GM18873 (cell line): Measurements from ENCODE around the gene ANKRD40.

Experiments used
- ATAC-seq: cut with Tn5 transposase; IDR thresholded peaks from one replicate; pipeline ENCODE4 v1.9.1; 2021; ENCODE audit warnings: mild to moderate bottlenecking, moderate library complexity, moderate number of reproducible peaks; ENCODE audit not compliant: unreplicated experiment, low FRiP score

ANKRD40 gene

DNA sequence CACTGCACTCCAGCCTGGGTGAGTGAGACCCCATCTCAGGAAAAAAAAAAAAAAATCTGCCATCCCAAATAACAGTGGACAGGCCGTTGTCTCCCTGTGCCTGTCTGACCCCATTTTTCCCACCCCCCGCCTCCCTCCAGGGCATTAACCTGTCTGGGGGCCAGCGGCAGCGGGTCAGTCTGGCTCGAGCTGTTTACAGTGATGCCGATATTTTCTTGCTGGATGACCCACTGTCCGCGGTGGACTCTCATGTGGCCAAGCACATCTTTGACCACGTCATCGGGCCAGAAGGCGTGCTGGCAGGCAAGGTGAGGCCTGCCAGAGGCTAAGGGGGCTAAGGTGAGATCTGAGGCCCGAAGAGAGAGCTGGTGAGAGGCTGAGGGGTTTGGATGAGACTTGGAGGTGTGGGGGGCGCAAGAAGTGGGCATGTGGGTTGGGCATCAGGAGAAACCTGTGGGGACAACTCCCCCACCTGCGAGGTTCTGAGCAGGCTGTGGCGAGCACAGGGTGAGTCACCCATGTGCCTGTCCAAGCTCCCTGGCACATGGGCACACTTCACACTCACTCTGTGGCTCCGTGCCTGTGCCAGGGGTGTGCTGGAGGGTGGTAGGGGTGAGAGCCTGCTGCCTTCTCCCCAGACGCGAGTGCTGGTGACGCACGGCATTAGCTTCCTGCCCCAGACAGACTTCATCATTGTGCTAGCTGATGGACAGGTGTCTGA lies 34.7 kb downstream of the ANKRD40 start:
- ATAC-seq = no peak

DNA sequence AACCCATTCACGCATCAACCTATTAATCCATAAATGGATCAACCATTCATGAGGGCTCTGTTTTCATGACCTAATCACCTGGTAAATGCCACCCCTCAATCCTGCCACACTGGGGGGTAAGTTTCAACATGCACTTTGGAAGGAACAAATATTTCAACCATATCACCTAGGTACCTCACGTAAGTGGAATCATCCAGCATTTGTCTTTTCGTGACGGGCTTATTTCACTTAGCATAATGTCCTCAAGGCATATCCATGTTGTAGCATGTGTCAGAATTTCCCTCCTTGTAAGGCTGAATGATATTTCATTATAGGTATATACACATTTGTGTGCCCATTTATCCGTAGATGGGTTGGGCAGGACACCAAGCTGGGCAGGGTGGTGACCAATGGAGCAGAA lies 35.6 kb downstream of the ANKRD40 start:
- no peak for ATAC-seq

DNA sequence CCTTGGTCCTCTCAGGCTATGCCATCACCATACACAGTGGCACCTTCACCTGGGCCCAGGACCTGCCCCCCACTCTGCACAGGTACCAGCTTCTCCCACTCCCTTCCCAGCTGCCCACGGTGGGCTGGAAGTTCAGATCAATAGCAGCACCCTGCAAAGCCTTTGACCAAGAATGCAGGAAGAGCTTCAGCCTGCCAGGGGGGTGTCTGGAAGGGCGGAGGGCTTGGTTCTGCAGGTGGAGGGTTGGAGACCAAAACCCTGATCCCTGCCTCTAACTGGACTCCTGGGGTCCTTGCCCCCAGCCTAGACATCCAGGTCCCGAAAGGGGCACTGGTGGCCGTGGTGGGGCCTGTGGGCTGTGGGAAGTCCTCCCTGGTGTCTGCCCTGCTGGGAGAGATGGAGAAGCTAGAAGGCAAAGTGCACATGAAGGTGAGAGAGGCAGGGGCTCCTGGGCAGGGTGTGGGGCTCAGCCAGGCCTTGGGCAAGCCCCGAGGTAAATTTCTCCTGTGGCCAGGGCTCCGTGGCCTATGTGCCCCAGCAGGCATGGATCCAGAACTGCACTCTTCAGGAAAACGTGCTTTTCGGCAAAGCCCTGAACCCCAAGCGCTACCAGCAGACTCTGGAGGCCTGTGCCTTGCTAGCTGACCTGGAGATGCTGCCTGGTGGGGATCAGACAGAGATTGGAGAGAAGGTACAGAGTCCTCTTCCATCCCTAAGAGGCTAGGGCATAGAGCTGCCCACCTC lies 38.7 kb downstream of the ANKRD40 start:
- no peak for ATAC-seq

DNA sequence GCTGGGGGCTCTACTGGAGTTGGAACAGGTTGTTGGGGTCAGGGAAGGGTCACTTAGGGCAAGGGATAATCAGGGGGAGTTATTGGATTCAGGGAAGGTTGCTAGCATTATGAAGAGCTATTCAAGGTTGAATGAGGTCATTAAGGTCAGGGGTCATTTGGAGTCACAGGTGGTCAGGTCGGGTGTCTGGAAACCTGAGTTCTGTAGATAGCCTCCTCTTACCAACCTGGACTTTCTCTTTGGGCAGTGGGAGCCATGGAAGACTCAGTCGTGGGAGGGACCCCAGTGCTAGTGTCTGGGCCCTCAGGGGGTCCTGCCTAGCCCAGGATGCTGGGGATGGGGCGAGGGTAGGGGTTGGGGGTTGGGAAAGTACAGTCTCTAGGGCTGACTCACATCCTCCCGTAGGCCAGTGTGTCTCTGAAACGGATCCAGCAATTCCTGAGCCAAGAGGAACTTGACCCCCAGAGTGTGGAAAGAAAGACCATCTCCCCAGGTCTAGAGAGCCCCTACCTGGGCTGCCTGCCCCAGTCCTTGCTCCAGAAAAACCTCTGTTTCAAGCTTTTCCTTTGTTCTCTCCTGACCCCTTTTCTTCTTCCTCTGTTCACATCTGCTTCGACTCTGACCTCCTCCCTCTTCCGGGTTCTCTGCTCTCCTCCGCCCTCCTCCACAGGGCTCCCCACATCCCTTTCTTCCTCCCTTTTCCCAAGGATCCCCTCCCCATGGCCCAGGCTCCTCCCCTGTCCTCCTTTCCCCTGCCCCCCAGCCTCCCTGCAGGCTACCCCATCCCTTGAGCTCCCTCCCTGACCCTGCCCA lies 39.5 kb downstream of the ANKRD40 start:
- ATAC-seq = no peak

DNA sequence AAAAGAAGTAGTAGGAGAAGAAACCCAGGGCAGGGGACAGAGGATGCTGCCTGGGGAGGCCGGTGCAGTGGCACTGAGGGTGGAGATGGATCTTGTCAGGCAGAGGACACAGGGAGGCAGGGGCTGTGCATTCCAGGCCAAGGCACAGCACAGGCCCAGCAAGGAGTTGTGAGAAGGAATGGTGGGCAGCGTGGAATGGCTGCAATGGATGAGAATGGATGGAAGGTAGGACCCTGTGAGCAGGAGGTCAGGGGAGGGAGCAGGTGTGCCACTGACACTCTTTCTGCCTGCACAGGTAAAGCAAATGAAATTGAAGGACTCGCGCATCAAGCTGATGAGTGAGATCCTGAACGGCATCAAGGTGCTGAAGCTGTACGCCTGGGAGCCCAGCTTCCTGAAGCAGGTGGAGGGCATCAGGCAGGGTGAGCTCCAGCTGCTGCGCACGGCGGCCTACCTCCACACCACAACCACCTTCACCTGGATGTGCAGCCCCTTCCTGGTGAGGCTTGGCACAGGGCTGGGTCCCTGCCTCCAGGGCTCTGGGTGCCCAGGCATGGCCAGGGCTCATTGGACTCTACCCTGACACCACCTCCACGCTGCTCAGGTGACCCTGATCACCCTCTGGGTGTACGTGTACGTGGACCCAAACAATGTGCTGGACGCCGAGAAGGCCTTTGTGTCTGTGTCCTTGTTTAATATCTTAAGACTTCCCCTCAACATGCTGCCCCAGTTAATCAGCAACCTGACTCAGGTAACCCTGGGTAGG lies 40.3 kb downstream of the ANKRD40 start:
- no peak for ATAC-seq

DNA sequence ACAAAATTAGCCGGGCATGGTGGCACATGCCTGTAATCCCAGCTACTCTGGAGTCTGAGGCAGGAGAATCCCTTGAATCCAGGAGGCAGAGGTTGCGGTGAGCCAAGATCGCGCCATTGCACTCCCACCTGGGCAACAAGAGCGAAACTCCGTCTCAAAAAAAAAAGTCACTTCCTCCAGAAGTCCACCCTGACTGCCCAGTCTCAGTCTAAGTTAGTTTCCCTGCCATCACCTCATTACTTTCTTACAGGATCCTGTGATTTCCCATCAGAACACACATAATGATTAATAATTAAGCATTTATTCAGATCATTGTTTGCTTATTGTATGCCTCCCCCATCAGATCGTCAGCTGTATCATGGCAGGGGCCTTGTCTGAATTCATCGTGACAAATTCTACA lies 41.4 kb downstream of the ANKRD40 start:
- ATAC-seq = no peak

DNA sequence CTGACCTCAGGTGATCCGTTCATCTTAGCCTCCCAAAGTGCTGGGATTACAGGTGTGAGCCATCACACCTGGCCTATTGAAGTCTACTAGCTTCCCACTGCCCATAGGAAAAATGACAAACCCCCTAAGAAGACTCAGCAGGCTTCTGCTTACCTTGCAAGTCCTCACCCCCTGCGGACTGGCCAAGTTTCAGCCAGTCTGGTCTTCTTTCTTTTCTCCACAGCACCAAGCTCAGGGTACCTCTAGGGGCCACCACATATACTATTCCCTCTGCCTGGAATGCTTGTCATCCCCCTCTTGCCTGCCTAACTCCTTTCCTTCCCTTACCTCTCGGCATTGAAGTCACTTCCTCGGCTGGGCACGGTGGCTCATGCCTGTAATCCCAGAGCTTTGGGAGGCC lies 41.9 kb downstream of the ANKRD40 start:
- ATAC-seq = no peak

DNA sequence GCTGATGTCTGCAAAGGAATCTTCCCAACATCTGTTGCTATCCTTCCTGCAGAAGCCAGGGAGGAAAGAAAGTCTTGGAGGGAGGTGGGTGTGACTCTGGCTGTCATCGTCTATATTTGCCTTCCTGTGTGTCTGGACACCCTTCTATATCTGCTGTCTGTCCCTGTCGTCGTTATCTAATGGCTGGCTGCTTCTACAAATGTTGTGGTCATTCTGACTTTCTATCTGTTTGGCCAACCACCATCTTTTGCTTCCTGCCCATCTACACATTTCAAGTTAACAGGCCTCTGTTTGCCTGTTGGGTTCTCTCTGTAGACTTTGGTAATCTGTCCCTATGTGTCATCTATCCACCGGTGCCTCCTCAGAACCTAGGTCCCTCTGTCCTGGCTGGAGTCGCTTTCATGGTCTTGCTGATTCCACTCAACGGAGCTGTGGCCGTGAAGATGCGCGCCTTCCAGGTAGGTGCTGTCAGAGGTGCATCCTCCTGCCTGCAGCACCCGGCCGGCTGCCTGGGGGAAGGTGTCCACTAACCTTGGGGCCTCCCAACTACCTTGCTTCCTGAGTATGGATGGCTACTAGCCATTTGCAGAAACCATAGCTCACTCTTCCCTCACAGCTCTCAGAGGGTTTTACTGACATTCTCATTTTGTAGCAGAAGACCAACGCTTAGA lies 42.8 kb downstream of the ANKRD40 start:
- no peak for ATAC-seq

DNA sequence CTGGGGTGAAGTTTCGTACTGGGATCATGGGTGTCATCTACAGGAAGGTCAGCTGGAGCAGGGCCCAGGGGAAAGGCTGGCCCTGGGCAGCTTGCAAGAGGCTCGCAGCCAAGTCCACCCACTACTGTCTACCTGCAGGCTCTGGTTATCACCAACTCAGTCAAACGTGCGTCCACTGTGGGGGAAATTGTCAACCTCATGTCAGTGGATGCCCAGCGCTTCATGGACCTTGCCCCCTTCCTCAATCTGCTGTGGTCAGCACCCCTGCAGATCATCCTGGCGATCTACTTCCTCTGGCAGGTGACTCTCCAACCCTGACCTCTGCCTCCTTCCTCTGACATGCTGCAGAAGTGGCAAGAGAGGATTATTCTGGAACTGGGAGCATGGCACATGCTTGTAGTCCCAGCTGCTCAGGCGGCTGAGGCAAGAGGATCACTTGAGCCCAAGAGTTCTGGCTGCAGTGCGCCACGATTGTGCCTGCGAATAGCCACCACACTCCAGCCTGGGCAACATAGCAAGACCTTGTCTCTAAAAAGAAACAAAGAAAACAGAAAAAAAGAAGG lies 43.8 kb downstream of the ANKRD40 start:
- ATAC-seq = no peak

DNA sequence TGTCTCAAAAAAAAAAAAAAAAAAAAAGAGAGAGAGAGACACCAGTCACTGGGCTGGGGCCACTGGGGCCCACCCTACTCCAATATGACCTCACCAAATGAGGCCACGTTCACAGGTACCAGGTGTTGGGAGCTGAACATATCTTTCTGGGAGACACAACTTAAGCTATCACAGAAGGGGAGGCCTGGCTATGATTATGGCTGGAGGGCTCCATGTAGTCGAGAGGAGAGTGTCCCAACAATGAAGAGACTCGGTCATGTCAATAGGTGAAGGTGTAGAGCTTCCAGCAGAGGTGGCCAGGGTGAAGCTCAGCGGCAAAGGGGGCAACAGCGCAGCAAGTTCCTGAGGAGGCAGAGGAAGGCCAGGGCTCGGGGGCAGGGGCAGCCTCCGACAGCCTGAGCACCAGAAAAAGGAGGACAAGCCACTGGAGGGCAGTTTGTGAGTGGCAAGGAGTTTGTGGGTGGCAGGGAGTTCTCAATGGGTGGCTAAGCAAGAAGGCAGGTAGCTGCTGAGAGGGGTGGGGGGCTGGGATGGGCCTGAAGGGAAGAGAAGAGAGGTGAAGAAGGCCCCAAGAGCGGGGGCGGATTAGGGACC lies 45.0 kb downstream of the ANKRD40 start:
- no peak for ATAC-seq

DNA sequence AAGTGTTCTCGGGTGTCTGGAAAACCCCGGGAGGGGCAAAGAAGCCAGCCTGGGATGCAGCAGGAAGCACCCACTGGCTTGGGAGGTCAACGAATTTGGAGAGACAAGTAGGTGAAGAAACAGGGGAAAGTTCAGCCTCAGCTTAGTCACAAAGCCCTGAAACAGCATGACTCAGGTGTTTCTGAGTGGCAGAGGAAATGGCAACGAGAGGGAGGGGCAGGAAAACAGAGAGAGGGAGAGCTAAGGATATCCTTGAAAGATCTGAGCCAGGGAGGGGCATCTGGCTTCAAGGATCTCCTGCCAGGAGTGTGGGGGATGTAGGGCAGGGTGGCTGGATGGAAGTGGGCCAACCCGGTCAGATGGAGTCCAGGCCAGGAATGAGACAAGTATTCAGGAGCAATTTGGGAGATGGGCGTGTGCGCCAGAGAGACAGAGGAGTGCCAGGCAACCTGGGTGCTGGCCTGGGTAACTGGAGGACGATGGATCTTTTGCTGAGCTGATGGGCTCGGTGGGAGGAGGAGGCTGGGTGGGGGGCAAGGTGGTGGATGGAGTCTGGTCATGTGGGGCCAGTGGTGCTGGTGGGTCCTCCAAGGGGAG lies 45.8 kb downstream of the ANKRD40 start:
- no peak for ATAC-seq

DNA sequence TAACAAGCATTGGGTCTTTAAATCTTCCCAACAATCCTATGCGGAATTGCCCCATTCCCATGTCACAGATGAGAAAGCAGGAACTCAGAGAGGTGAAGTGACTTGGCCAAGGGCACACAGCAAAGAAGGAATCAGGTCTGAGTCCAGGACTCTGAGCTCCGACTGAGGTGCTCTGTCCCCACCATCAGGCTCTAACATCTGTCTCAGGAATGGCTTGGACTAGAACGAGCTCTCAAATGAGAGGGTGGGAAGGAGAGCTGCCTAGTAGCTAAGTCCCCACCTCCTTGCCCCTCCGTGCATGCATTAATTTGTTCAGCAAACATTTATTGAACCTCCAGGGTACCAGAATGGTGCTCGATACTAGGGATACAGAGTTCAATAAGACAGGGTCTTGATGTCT lies 46.4 kb downstream of the ANKRD40 start:
- ATAC-seq = no peak

DNA sequence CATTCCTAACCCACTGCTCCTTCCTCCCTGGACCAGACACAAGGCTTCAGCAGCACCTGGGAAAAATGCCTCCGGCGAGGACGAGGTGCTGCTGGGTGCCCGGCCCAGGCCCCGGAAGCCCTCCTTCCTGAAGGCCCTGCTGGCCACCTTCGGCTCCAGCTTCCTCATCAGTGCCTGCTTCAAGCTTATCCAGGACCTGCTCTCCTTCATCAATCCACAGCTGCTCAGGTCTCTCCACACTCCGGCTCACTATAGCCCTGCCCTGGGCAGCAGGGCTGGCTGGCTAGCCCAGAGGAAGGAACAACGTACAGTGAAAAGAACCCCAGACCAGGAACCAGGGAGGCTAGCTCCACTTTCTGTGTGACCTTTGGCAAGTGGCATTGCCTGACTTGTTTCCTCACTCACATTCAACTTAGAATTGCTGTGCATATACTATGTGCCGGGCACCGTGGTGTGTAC lies 46.8 kb downstream of the ANKRD40 start:
- ATAC-seq = no peak

DNA sequence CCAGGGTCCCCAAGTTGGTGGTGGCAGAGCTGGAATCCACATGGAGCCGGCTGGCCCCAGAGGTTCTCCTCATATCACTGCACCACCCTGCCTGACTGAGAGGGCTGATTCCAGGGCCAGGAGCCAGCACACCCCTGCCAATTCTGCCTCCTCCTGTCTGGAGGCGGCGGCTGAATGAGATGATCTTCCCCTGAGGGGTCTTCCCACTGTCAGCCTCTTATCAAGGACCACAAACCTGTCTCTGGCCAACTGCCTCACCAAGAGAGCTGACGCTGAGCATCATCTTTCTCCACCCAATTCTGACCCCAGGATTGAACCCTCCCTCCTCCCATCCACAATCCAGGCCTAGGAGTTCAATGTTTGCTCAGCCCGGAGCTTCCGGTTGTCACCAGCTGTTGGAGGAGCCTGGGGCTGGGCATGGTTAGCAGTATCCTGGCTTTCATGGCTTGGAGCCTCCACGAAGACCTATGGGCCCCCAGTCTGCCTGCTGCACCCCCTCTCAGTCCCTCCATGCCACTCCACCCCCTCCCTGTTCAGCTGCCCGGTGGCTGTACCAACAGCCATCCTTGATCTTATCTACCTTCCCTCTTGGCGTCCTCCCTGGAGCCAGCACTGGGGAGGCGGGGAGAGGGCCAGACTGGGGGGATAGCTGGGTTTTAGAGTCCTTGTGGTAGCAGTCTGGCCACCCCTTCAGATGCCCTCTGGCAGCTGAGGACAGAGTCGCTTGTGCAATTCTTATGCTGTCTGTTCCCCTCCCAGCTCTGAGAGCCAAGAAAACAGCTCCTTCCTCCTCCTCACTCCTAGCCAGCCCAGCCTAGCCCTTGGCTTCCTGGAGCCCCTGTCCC lies 47.5 kb downstream of the ANKRD40 start:
- ATAC-seq = no peak

DNA sequence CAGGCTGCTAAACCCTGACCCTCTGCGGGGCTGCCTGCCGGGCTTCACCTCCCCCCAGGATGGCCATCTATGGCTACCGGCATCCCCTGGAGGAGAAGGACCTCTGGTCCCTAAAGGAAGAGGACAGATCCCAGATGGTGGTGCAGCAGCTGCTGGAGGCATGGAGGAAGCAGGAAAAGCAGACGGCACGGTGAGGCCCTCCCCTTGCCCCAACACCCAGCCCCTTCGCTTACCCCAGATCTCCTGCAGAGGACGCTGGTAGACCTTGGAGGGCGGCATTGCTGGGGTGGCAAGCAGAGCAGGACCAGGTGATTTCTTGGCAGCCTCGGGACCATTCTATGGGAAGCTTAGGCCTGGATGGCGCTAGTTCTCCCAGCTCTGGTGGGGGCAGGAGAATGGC lies 48.5 kb downstream of the ANKRD40 start:
- ATAC-seq = no peak

DNA sequence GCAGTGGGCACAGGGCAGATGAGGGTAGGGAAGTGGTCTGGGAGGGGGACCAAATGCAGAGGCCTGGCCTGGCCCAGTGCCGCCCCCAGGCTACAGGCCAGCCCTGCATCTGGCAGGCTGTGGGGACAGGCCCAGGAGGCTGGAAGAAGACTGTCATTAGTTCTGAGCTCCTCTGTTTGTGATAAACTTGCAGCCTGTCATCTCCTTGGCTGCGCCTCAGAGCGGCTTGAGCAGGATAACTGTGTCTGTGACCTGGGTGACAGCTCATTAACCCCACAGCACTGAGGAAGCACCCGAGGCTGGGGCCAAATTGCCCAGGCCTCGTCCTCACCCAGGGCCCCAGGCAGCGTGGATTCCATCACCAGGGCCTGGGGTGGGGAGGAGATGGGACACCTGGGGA lies 49.1 kb downstream of the ANKRD40 start:
- ATAC-seq = no peak

DNA sequence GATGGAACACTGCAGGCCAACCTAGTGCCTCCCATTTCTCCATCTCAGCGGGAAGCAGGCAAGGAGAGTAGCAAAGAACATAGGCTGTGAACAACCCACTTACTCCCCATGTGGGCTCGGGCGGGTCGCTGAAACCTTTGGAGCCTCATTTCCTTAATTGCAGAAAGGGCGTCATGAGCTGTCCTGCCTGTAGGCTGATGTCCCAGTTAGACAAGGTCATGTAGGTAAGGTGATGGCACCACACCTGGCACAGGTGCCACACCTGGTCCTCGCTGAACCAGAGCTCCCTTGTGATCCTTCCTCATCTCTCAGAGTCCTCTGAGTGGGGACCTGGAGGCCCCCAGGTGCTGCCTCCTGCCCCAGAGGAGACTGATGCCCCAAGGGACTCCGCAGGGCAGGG lies 50.1 kb downstream of the ANKRD40 start:
- ATAC-seq = no peak

DNA sequence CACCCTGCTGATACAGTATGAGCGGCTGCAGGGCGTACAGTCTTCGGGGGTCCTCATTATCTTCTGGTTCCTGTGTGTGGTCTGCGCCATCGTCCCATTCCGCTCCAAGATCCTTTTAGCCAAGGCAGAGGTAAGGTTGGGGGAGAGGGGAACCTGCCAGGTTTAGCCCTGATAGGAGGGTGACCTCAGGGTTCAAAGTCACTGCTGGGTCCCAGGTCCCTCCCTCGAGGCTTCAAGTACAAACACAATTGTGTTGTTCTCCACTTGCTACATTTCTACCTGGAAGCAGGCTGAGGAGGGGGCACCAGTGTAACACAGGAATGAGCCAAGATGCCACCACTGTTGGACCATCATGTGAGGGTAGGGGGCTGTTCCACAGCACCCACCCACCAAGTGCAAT lies 50.7 kb downstream of the ANKRD40 start:
- no peak for ATAC-seq
